ENCODE measurements around the gene SLC31A1.

GRCh38 chr9:113184539-113184938 is 36.8 kb upstream of the SLC31A1 start:
- no peak for TF ChIP-seq CTCF (conservative IDR thresholded peaks at IDR 0.05)
- TF ChIP-seq EZH2 (IDR thresholded peaks at IDR 0.05; ENCODE audit: low read depth): no peak

Measured in PC-9 (cell line).